Natural killer cell (primary cell): ENCODE measurements around the gene CLUH. TPM values are rescaled to one million over a fixed set of nuclear protein-coding genes. Genes with fewer than 3 reads are reported as not detected.
A peak's percentile ranks its signal among the peaks of the same experiment; 100 is the strongest.

Source experiments
- ATAC-seq, 3 donors: fragments of 150-1000 bp in 2 of 3; fragments of 200-7000 bp in 1 of 3; cut with Tn5 transposase; 1 replicate in 1 of 3; 2 replicates in 2 of 3; pipeline ENCODE4 v1.10.0; 2021; ENCODE audit warnings: mild to moderate bottlenecking in 2 of 3, moderate library complexity in 2 of 3
- DNase-seq, 2 donors: peaks; one replicate each; pipeline versions ENCODE4 v3.0.0 to v3.0.0-alpha.2; 2013 to 2021; ENCODE audit warnings: mixed read lengths in 1 of 2
- H3K27ac ChIP-seq: one replicate; pipeline ENCODE4 v1.5.1; 2013; ENCODE audit warnings: mild to moderate bottlenecking, low read length
- H3K27me3 ChIP-seq: one replicate; pipeline ENCODE4 v1.6.1; 2013; ENCODE audit warnings: low read length; ENCODE audit not compliant: control insufficient read depth, insufficient read depth
- H3K36me3 ChIP-seq: one replicate; pipeline ENCODE4 v1.6.1; 2013; ENCODE audit warnings: low read length; ENCODE audit not compliant: control insufficient read depth, insufficient read depth
- H3K4me1 ChIP-seq: one replicate; pipeline ENCODE4 v1.6.1; 2013; ENCODE audit warnings: low read length; ENCODE audit not compliant: control insufficient read depth, insufficient read depth
- H3K4me3 ChIP-seq: one replicate; pipeline ENCODE4 v1.5.1; 2013; ENCODE audit warnings: low read length
- H3K9me3 ChIP-seq: one replicate; pipeline ENCODE4 v1.6.1; 2013; ENCODE audit warnings: low read length; ENCODE audit not compliant: control insufficient read depth, insufficient read depth
- H3K27ac Mint-ChIP-seq, 2 donors: one replicate each; pipeline ENCODE4 v1.8.0; 2022; ENCODE audit warnings: mild to moderate bottlenecking in 2 of 2, mixed read lengths in 2 of 2, moderate library complexity in 1 of 2
- H3K27me3 Mint-ChIP-seq, 2 donors: one replicate each; pipeline ENCODE4 v1.8.0; 2022; ENCODE audit warnings: low read depth in 2 of 2, mixed read lengths in 2 of 2
- H3K36me3 Mint-ChIP-seq: one replicate; pipeline ENCODE4 v1.8.0; 2022; ENCODE audit warnings: mixed read lengths
- H3K4me1 Mint-ChIP-seq, 2 donors: one replicate each; pipeline ENCODE4 v1.8.0; 2022; ENCODE audit warnings: mixed read lengths in 2 of 2
- H3K4me3 Mint-ChIP-seq: one replicate; pipeline ENCODE4 v1.8.0; 2022; ENCODE audit warnings: mild to moderate bottlenecking, moderate library complexity, mixed read lengths
- H3K9me3 Mint-ChIP-seq, 2 donors: one replicate each; pipeline ENCODE4 v1.8.0; 2022; ENCODE audit warnings: mixed read lengths in 2 of 2
- CTCF ChIP-seq: fragments of 200-600 bp; IDR thresholded peaks from one replicate; pipeline ENCODE4 v1.8.0; 2022; ENCODE audit warnings: antibody characterized with exemption
- WGBS: methylation state at CpG from one replicate; pipeline ENCODE4 v1.1.7; 2013; ENCODE audit warnings: missing lambda C conversion rate; ENCODE audit not compliant: insufficient coverage; 5-methylcytosine and 5-hydroxymethylcytosine counted together
- intact Hi-C: fragments of 100-400 bp; cut with micrococcal nuclease; formaldehyde crosslinking; loops from one replicate; pipeline ENCODE4 v1.14.2; 2022
- total RNA-seq, 4 donors: library from RNA; stranded (reverse); fragments of 120-200 nt in 1 of 4; gene quantifications; one replicate each; pipeline versions ENCODE4 v1.2.3 to v1.2.4, GENCODE V29; 2013 to 2022

CLUH gene
- total RNA-seq, 3 donors from 2014 or later (not counting 1 experiment from before 2014, with no cell fraction given) = 34.6 to 43.5 (median 42.1) TPM

- 4% methylated on average over 40 of the region's 40 CpGs for WGBS
- Histone ChIP-seq H3K4me3 (no peak overlapping the region), H3K27me3 (peaks cover 7% of the 10 kb centered on the region), H3K27ac (no peak overlapping the region), H3K36me3 (no peaks in the 10 kb centered on the region), H3K9me3 (no peaks in the 10 kb centered on the region), H3K4me1 (peaks cover 8% of the 10 kb centered on the region)
- Mint-ChIP-seq H3K36me3 (no peaks in the 10 kb centered on the region), H3K4me3 (no peak overlapping the region), H3K9me3 (no peaks in the 10 kb centered on the region), H3K4me1 (no peaks in the 10 kb centered on the region), H3K27me3 (peaks cover 9 to 14% of the 10 kb centered on the region in 2 donors), H3K27ac (no peak overlapping the region)
- no peak for TF ChIP-seq CTCF
- DNase-seq (peak in 1 of 2 donors; percentile 69), ATAC-seq (peak; percentile 53 to 91 (median 68))
- intact Hi-C loops = no loop called here
Measured at GRCh38 chr17:2724784-2725164, 13.2 kb upstream of the CLUH start.

GRCh38 chr17:2723997-2724783 lies 12.6 kb upstream of the CLUH start:
- Histone ChIP-seq H3K36me3 (no peaks in the 10 kb centered on the region), H3K9me3 (no peaks in the 10 kb centered on the region), H3K27ac (no peak overlapping the region), H3K4me3 (no peak overlapping the region), H3K4me1 (peaks cover 8% of the 10 kb centered on the region), H3K27me3 (peaks cover 7% of the 10 kb centered on the region)
- 3% methylated on average over 96 of the region's 98 CpGs for WGBS
- Mint-ChIP-seq H3K27ac (no peak overlapping the region), H3K27me3 (peaks cover 9 to 14% of the 10 kb centered on the region in 2 donors), H3K4me1 (no peaks in the 10 kb centered on the region), H3K9me3 (no peaks in the 10 kb centered on the region), H3K36me3 (no peaks in the 10 kb centered on the region), H3K4me3 (no peak overlapping the region)
- TF ChIP-seq CTCF = no peak
- DNase-seq (no peak), ATAC-seq (peak in 2 of 3 donors; percentile 8 to 21)
- intact Hi-C loops = no loop called here

- peaks cover 9 to 14% of the 10 kb centered on the region in 2 donors for H3K27me3 Mint-ChIP-seq
- H3K4me1 Mint-ChIP-seq = no peaks in the 10 kb centered on the region
- peak overlapping the region; percentile 42 for H3K4me3 Mint-ChIP-seq
Measured at GRCh38 chr17:2723505-2723996, 12.0 kb upstream of the CLUH start.

More at GRCh38 chr17:2723505-2723996, 12.0 kb upstream of the CLUH start:
- WGBS = 81% methylated on average over 14 of the region's 18 CpGs
- peaks cover 7% of the 10 kb centered on the region for H3K27me3 ChIP-seq
- DNase-seq (no peak), ATAC-seq (no peak)
- peaks cover 8% of the 10 kb centered on the region for H3K4me1 ChIP-seq
- no peaks in the 10 kb centered on the region for H3K9me3 ChIP-seq
- no peak overlapping the region for H3K4me3 ChIP-seq
- H3K36me3 ChIP-seq = no peaks in the 10 kb centered on the region
- intact Hi-C loops = no loop called here
- TF ChIP-seq CTCF = no peak
- Mint-ChIP-seq H3K9me3 (no peaks in the 10 kb centered on the region), H3K36me3 (no peaks in the 10 kb centered on the region), H3K27ac (no peak overlapping the region)
- H3K27ac ChIP-seq = no peak overlapping the region
